ENCODE measurements around the gene ITGB5. TPM values are rescaled to one million over a fixed set of nuclear protein-coding genes. Genes with fewer than 3 reads are reported as not detected.
A peak's percentile ranks its signal among the peaks of the same experiment; 100 is the strongest.

The ITGB5 gene
- total RNA-seq, 1 donor from 2014 or later: 501 TPM

DNA sequence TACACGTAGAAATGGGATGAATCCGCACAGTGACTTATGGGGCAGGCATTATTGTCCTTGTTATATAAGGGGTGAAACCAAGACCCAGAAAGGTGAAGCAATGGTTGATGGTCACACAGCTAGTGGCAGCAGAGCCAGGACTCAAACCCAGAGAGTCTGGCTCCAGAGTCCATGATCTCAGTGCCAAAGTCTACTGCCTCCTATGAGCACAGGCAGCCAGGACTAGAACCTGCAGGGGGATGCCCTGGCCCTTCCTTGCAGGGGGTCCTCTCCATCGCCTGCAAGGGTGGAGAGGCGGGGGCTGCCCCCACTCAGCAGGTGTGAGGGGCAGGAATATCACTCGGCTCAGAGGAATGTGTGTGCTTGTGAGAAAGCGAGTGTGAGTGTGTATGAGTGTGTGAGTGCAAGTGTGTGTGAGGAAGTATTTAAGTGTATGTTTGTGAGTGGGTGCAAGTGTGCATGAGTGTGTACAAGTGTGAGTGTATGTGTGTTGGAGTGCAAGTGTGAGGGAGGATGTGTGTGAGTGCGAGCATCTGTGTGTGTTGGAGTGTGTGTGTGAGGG, 112.2 kb downstream of the ITGB5 start:
- H3K36me3 Mint-ChIP-seq (ENCODE audit: low read depth): peaks cover 19% of the 10 kb centered on the region
- no peak for DNase-seq (ENCODE audit: low spot score)
- H3K4me3 Mint-ChIP-seq (ENCODE audit: unreplicated experiment): peak overlapping the region; percentile 23
- TF ChIP-seq, protein P1, sequence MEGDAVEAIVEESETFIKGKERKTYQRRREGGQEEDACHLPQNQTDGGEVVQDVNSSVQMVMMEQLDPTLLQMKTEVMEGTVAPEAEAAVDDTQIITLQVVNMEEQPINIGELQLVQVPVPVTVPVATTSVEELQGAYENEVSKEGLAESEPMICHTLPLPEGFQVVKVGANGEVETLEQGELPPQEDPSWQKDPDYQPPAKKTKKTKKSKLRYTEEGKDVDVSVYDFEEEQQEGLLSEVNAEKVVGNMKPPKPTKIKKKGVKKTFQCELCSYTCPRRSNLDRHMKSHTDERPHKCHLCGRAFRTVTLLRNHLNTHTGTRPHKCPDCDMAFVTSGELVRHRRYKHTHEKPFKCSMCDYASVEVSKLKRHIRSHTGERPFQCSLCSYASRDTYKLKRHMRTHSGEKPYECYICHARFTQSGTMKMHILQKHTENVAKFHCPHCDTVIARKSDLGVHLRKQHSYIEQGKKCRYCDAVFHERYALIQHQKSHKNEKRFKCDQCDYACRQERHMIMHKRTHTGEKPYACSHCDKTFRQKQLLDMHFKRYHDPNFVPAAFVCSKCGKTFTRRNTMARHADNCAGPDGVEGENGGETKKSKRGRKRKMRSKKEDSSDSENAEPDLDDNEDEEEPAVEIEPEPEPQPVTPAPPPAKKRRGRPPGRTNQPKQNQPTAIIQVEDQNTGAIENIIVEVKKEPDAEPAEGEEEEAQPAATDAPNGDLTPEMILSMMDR (IDR thresholded peaks at IDR 0.05): no peak
- no peaks in the 10 kb centered on the region for H3K9me3 Mint-ChIP-seq (ENCODE audit: low read depth)
- H3K27ac Mint-ChIP-seq (ENCODE audit: unreplicated experiment): peak overlapping the region; percentile 93
- H3K27me3 Mint-ChIP-seq (ENCODE audit: low read depth): no peaks in the 10 kb centered on the region
- H3K4me1 Mint-ChIP-seq (ENCODE audit: low read depth): peaks cover 92% of the 10 kb centered on the region

DNA sequence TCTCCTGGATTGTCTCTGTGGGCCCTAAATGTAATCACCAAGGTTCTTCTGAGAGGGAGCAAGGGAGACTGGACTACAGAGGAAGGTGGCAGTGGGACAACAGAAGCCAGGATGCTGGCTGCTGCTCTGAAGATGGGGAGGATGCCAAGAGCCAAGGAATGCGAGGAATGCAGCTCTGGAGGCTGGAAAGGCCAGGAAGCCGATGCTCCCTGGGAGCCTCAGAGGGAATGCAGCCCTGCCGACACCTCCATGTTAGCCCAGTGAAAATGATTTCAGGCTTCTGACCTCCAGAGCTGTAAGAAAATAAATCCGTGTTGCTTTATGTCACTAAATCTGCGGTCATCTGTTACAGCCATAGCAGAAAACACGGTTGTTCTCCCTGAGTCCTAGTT, 112.8 kb downstream of the ITGB5 start:
- DNase-seq (ENCODE audit: low spot score): no peak
- Mint-ChIP-seq H3K27ac (ENCODE audit: unreplicated experiment) (peak overlapping the region; percentile 93), H3K4me3 (ENCODE audit: unreplicated experiment) (no peak overlapping the region), H3K4me1 (ENCODE audit: low read depth) (peaks cover 89% of the 10 kb centered on the region), H3K9me3 (ENCODE audit: low read depth) (no peaks in the 10 kb centered on the region), H3K36me3 (ENCODE audit: low read depth) (peaks cover 22% of the 10 kb centered on the region), H3K27me3 (ENCODE audit: low read depth) (no peaks in the 10 kb centered on the region)
- TF ChIP-seq, protein P1 (IDR thresholded peaks at IDR 0.05): no peak

DNA sequence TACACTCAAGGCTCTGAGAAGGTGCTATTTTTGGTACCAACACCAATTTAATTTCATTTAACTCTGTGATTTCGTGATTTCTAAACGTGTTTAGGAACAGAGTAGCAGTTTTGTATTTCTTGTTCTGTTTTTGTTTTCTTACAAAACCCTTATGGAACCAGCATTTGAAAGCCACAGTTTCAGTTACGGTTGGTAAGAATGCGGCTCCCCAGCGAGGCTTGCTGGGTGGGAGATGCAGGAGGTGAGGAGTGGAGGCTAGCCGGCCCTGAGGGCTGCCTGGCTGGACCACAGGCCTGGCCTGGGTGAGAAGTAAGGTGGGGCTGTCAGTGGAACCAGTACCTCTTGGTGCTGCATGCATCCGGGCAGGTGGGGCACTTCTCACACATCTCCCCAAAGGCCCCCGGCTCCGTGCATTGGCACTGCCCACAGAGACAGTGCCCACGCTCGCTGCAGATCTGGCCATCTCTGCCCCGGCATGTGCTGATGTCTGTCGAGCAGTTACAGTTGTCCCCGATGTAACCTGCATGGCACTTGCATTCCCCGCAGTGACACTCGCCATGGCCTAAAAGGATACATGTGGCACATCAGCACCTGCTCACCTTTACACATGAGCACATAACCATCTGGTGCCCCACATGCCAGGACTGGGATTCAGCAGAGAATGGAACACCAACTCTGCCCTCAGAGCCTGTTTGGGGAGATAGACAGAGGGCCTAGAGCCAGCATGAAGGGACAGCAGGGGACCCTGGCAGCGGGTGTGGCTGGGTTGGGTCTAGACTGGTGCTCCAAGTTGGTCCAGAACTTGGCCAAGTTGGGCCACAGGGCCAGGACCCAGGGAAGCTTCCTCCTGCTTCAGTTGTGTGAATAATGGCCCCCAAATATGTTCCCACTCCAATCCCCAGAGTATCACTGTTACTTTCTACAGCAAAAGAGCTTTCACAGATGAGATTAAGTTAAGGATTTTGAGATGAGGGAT, 113.5 kb downstream of the ITGB5 start:
- H3K4me1 Mint-ChIP-seq (ENCODE audit: low read depth): peaks cover 83% of the 10 kb centered on the region
- DNase-seq (ENCODE audit: low spot score): peak; percentile 90
- TF ChIP-seq, protein P1 (IDR thresholded peaks at IDR 0.05): no peak
- H3K36me3 Mint-ChIP-seq (ENCODE audit: low read depth): peaks cover 24% of the 10 kb centered on the region
- H3K27me3 Mint-ChIP-seq (ENCODE audit: low read depth): no peaks in the 10 kb centered on the region
- peak overlapping the region; percentile 93 for H3K27ac Mint-ChIP-seq (ENCODE audit: unreplicated experiment)
- H3K4me3 Mint-ChIP-seq (ENCODE audit: unreplicated experiment): no peak overlapping the region
- no peaks in the 10 kb centered on the region for H3K9me3 Mint-ChIP-seq (ENCODE audit: low read depth)

DNA sequence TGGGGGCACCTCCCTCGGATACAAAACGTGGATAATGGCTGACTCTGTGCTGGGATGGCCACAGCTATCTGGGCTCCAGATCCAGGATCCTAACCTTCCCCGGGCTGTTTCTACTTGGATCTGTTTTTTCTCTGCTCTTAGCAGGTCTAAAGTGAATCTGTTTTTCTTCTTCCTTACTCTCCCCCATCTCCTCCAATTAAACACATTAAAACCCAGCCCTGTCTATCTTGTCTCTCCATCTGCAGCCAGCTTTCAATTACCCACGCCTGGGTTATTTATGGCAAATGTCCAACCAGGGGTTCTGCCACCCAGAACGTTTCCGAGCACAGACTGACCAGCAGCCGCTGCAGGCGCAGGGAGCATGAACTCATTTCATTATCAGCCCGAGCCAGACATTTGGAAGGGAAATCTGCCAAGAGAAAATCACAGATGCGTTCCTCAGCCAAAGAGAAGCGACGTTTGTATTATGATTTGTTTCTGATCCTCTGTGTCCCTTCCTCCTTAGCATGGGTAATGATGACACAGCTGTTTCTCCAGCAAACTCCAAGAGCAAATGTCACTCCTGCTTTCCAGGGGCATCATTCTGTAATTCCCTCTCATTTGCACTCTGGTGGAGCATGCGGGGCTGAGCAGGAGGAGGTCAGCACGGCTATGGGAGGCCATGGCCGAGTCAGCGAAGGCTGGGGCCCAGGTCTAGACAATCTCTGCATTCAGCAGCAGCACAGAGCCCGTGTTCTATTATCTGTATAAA, 114.9 kb downstream of the ITGB5 start:
- Mint-ChIP-seq H3K36me3 (ENCODE audit: low read depth) (peaks cover 31% of the 10 kb centered on the region), H3K4me1 (ENCODE audit: low read depth) (peaks cover 70% of the 10 kb centered on the region)

More for the DNA sequence above, 114.9 kb downstream of the ITGB5 start:
- no peaks in the 10 kb centered on the region for H3K9me3 Mint-ChIP-seq (ENCODE audit: low read depth)
- TF ChIP-seq, protein P1 (IDR thresholded peaks at IDR 0.05): no peak
- no peak for DNase-seq (ENCODE audit: low spot score)
- no peaks in the 10 kb centered on the region for H3K27me3 Mint-ChIP-seq (ENCODE audit: low read depth)
- peak overlapping the region; percentile 10 for H3K4me3 Mint-ChIP-seq (ENCODE audit: unreplicated experiment)
- H3K27ac Mint-ChIP-seq (ENCODE audit: unreplicated experiment): peak overlapping the region; percentile 93
